Heart right ventricle (tissue), 16 donors: Measurements from ENCODE around the gene LPP. TPM values are rescaled to one million over a fixed set of nuclear protein-coding genes. Genes with fewer than 3 reads are reported as not detected.

Experiments used
- ATAC-seq, 8 donors: fragments of 200-7000 bp; cut with Tn5 transposase; one replicate each; pipeline ENCODE4 v1.9.1; 2020; ENCODE audit warnings: mild to moderate bottlenecking in 8 of 8, moderate library complexity in 8 of 8, moderate number of reproducible peaks in 1 of 8
- DNase-seq, 2 donors: peaks; one replicate each; pipeline ENCODE4 v3.0.0-alpha.2; 2020
- H3K27ac ChIP-seq, 10 donors: fragments of 200-600 bp; sonication (generic) in 2 of 10; one replicate each; pipeline versions ENCODE4 v1.5.0 to v1.8.0; 2020 to 2022; ENCODE audit warnings: mild to moderate bottlenecking in 3 of 10
- H3K27me3 ChIP-seq, 7 donors: fragments of 200-600 bp; one replicate each; pipeline ENCODE4 v1.8.0; 2021 to 2022; ENCODE audit warnings: mild to moderate bottlenecking in 2 of 7
- H3K36me3 ChIP-seq, 9 donors: fragments of 200-600 bp; sonication (generic) in 1 of 9; one replicate each; pipeline versions ENCODE4 v1.5.0 to v1.8.0; 2020 to 2022; ENCODE audit warnings: mild to moderate bottlenecking in 2 of 9
- H3K4me1 ChIP-seq, 9 donors: fragments of 200-600 bp; sonication (generic) in 1 of 9; one replicate each; pipeline versions ENCODE4 v1.5.0 to v1.8.0; 2020 to 2022; ENCODE audit warnings: mild to moderate bottlenecking in 4 of 9
- H3K4me3 ChIP-seq, 10 donors: fragments of 200-600 bp; sonication (generic) in 2 of 10; one replicate each; pipeline versions ENCODE4 v1.5.0 to v1.8.0; 2020 to 2022; ENCODE audit warnings: mild to moderate bottlenecking in 7 of 10, moderate library complexity in 2 of 10
- H3K9me3 ChIP-seq, 11 donors: fragments of 200-600 bp in 10 of 11; sonication (generic) in 2 of 11; one replicate each; pipeline versions ENCODE4 v1.5.0 to v1.8.0; 2013 to 2022; ENCODE audit warnings: mild to moderate bottlenecking in 2 of 11, control low read depth in 1 of 11, moderate library complexity in 1 of 11
- CTCF ChIP-seq, 9 donors: fragments of 200-600 bp; sonication (generic) in 2 of 9; IDR thresholded peaks; one replicate each; pipeline versions ENCODE4 v1.5.0 to v1.8.0; 2021 to 2022; ENCODE audit warnings: antibody characterized with exemption in 9 of 9, mild to moderate bottlenecking in 5 of 9, moderate library complexity in 1 of 9
- WGBS, 2 donors: extraction: QIAGEN DNeasy Blood & Tissue Kit; methylation state at CpG; one replicate each; pipeline ENCODE4 v1.1.7; 2013; ENCODE audit warnings: inconsistent platforms in 1 of 2; 5-methylcytosine and 5-hydroxymethylcytosine counted together
- intact Hi-C, 10 donors: fragments of 100-400 bp; cut with DNase I; formaldehyde crosslinking; loops; one replicate each; pipeline versions ENCODE4 v1.11.1 to v1.14.2; 2022
- polyA plus RNA-seq, 2 donors: library from polyadenylated mRNA; stranded (reverse); fragments of 200-250 nt; gene quantifications; one replicate each; pipeline ENCODE4 v1.2.3, GENCODE V29; 2013
- total RNA-seq, 10 donors: library from RNA; stranded (reverse); fragmentation: NEBNext Ultra II Directional in 3 of 10; extraction: Animal tissue kit (Norgen Biotek cat#: 25700) in 3 of 10; gene quantifications; one replicate each; pipeline versions ENCODE4 v1.2.1 to v1.2.4, GENCODE V29; 2021 to 2023
- donor health status: Arrhythmogenic right ventricular cardiomyopathy.
- donor health status: ischemic (EF 13 %, LVEDD 7.1; RV severe dilation, severe dysfunction).
- donor health status: healthy with polysubstance abuse.
- donor health status: DM: no; HTN: yes; CAD: no.
- donor health status: DM: no; HTN: no; CAD: no.
- donor health status: ischemic (EF 25% LVEDD 6.9; RV normal size, moderate dysfunction).
- donor health status: ischemic (EF 25% LVEDD 5.7; RV mildly dilated, moderate dysfunction).
- donor health status: healthy.
- donor health status: DM: yes; HTN: yes; CAD: no.
- donor health status: Ischemic cardiomyopathy.
- donor health status: ischemic (EF 35%, LVEDD 5.7; RV mildly dilated, moderate dysfunction).
- donor health status: nonischemic (EF 11% LVEDD 7.7; RV severe dilation, severe dysfunction).
- donor health status: DM: yes; HTN: yes; CAD: no.
- donor health status: PGD.
- donor health status: ischemic (EF 29% LVEDD 5.4; RV normal size, mild dysfunction).
- donor health status: nonischemic (EF 23%, LVEDD 6.1; RV moderate dilation, normal function).

LPP gene
- total and polyA plus RNA-seq, 12 donors = 8.5 to 188 (median 140) TPM

GRCh38 chr3:188824566-188824965 lies 670.6 kb downstream of the LPP start:
- intact Hi-C loops = no loop called here
- no peak for ATAC-seq
- 72 to 81% methylated on average over 8 of the region's 8 CpGs for WGBS, 2 donors
- Histone ChIP-seq H3K9me3 (no peaks in the 10 kb centered on the region), H3K36me3 (no peaks in the 10 kb centered on the region), H3K4me1 (peaks cover 0 to 45% (median 19%) of the 10 kb centered on the region in 9 donors), H3K27me3 (no peaks in the 10 kb centered on the region), H3K4me3 (no peak overlapping the region), H3K27ac (no peak overlapping the region)
- TF ChIP-seq CTCF (IDR thresholded peaks at IDR 0.05) = no peak
- DNase-seq = no peak

- DNase-seq = no peak
- peaks cover 0 to 44% (median 13%) of the 10 kb centered on the region in 9 donors for H3K4me1 ChIP-seq
- ATAC-seq = no peak
- no peak overlapping the region for H3K27ac ChIP-seq
- WGBS, 2 donors = 93 to 96% methylated on average over 6 of the region's 6 CpGs
- H3K36me3 ChIP-seq = no peaks in the 10 kb centered on the region
- intact Hi-C loops = no loop called here
- H3K9me3 ChIP-seq = no peaks in the 10 kb centered on the region
- no peaks in the 10 kb centered on the region for H3K27me3 ChIP-seq
- no peak overlapping the region for H3K4me3 ChIP-seq
- no peak for TF ChIP-seq CTCF (IDR thresholded peaks at IDR 0.05)
These were observed 671.9 kb downstream of the LPP start for GRCh38 chr3:188825901-188826300.

GRCh38 chr3:188826574-188826973 lies 672.6 kb downstream of the LPP start:
- WGBS, 2 donors = 83 to 89% methylated on average over 1 of the region's 1 CpG
- intact Hi-C loops = no loop called here
- ATAC-seq = no peak
- Histone ChIP-seq H3K27me3 (no peaks in the 10 kb centered on the region), H3K4me1 (peaks cover 0 to 44% (median 13%) of the 10 kb centered on the region in 9 donors), H3K27ac (no peak overlapping the region), H3K4me3 (no peak overlapping the region), H3K9me3 (no peaks in the 10 kb centered on the region), H3K36me3 (no peaks in the 10 kb centered on the region)
- TF ChIP-seq CTCF (IDR thresholded peaks at IDR 0.05) = no peak
- no peak for DNase-seq

- Histone ChIP-seq H3K27ac (no peak overlapping the region), H3K27me3 (no peaks in the 10 kb centered on the region), H3K4me1 (peaks cover 0 to 38% (median 10%) of the 10 kb centered on the region in 9 donors), H3K9me3 (peaks cover 0 to under 1% (median 0%) of the 10 kb centered on the region in 11 donors), H3K4me3 (no peak overlapping the region), H3K36me3 (no peaks in the 10 kb centered on the region)
- ATAC-seq (no peak), DNase-seq (no peak)
- intact Hi-C loops = no loop called here
- WGBS, 2 donors = 88 to 95% methylated on average over 1 of the region's 1 CpG
- TF ChIP-seq CTCF (IDR thresholded peaks at IDR 0.05) = no peak
These were observed 673.1 kb downstream of the LPP start for GRCh38 chr3:188827103-188827502.
